CD4-positive, alpha-beta T cell (primary cell): ENCODE data around the gene ITPR3. TPM values are rescaled to one million over a fixed set of nuclear protein-coding genes. Genes with fewer than 3 reads are reported as not detected.

ENCODE experiments used
- ATAC-seq: fragments of 200-7000 bp; cut with Tn5 transposase; one replicate; pipeline ENCODE4 v1.10.0; 2022; ENCODE audit warnings: mild to moderate bottlenecking; ENCODE audit not compliant: poor library complexity
- CTCF ChIA-PET: fragments of 350-600 bp; sonication (Branson Sonifier 250); formaldehyde crosslinking; loops from one replicate; lab custom pipeline; 2021; ENCODE audit warnings: antibody characterized with exemption, inconsistent platforms; lab: Charles Lee
- POLR2A ChIA-PET: fragments of 350-600 bp; sonication (Branson Sonifier 250); formaldehyde crosslinking; loops from one replicate; lab custom pipeline; 2021; ENCODE audit warnings: antibody characterized with exemption, inconsistent platforms; lab: Charles Lee
- DNase-seq, 14 experiments: peaks; one replicate each; pipeline ENCODE4 v3.0.0-alpha.2; 2013 to 2020; ENCODE audit warnings: mixed read lengths in 2 of 14
- H3K27ac ChIP-seq, 2 donors: one replicate each; pipeline versions ENCODE4 v1.5.1 to v1.7.0; 2013; ENCODE audit warnings: low read length in 2 of 2, low read depth in 1 of 2, mild to moderate bottlenecking in 1 of 2
- H3K27me3 ChIP-seq, 2 experiments: 1 replicate in 1 of 2; 2 replicates in 1 of 2; pipeline versions ENCODE4 v1.6.1 to v1.7.0; 2013; ENCODE audit warnings: low read length in 2 of 2, control low read depth in 1 of 2, mild to moderate bottlenecking in 1 of 2, moderate library complexity in 1 of 2; ENCODE audit not compliant: insufficient read depth in 2 of 2, control insufficient read depth in 1 of 2
- H3K36me3 ChIP-seq: one replicate; pipeline ENCODE4 v1.6.1; 2013; ENCODE audit warnings: low read length, control low read depth; ENCODE audit not compliant: insufficient read depth
- H3K4me1 ChIP-seq: one replicate; pipeline ENCODE4 v1.6.1; 2013; ENCODE audit warnings: low read length, control low read depth; ENCODE audit not compliant: insufficient read depth
- H3K4me3 ChIP-seq: one replicate; pipeline ENCODE4 v1.5.1; 2013; ENCODE audit warnings: mild to moderate bottlenecking, low read length, moderate library complexity
- H3K9me3 ChIP-seq, 2 experiments: 1 replicate in 1 of 2; 2 replicates in 1 of 2; pipeline versions ENCODE4 v1.6.1 to v1.7.0; 2013; ENCODE audit warnings: low read length in 2 of 2, mild to moderate bottlenecking in 2 of 2, control low read depth in 1 of 2, moderate library complexity in 1 of 2; ENCODE audit not compliant: control insufficient read depth in 1 of 2, insufficient read depth in 1 of 2
- H3K27ac Mint-ChIP-seq: one replicate; pipeline ENCODE4 v1.8.0; 2020; ENCODE audit warnings: mixed read lengths
- H3K27me3 Mint-ChIP-seq: one replicate; pipeline ENCODE4 v1.8.0; 2021; ENCODE audit warnings: mixed read lengths
- H3K36me3 Mint-ChIP-seq: one replicate; pipeline ENCODE4 v1.8.0; 2021; ENCODE audit warnings: low read depth, mixed read lengths
- H3K4me1 Mint-ChIP-seq: one replicate; pipeline ENCODE4 v1.8.0; 2021; ENCODE audit warnings: low read depth, mixed read lengths
- H3K4me3 Mint-ChIP-seq: one replicate; pipeline ENCODE4 v1.8.0; 2020; ENCODE audit warnings: mild to moderate bottlenecking, mixed read lengths
- H3K9me3 Mint-ChIP-seq: one replicate; pipeline ENCODE4 v1.8.0; 2020; ENCODE audit warnings: mixed read lengths
- CTCF ChIP-seq: fragments of 200-600 bp; IDR thresholded peaks from one replicate; pipeline ENCODE4 v1.8.0; 2022; ENCODE audit warnings: antibody characterized with exemption, mild to moderate bottlenecking
- intact Hi-C, 2 experiments: fragments of 100-400 bp; cut with DNase I in 1 of 2; cut with micrococcal nuclease in 1 of 2; formaldehyde crosslinking; loops; one replicate each; pipeline versions ENCODE4 v1.15.1 to v1.9.0; 2023 to 2025; cut with DNase I, micrococcal nuclease
- total RNA-seq, 174 experiments: library from RNA in 2 of 174; stranded (reverse) in 2 of 174; gene quantifications; one replicate each; pipeline ENCODE4 v1.2.3 and lab custom pipeline; 2021 to 2026

ITPR3 gene
- total RNA-seq, 2 experiments from 2014 or later = 44.5 to 45.5 TPM

- Mint-ChIP-seq H3K9me3 (no peaks in the 10 kb centered on the region), H3K4me1 (peaks cover 6% of the 10 kb centered on the region), H3K4me3 (no peak overlapping the region), H3K27me3 (no peaks in the 10 kb centered on the region), H3K27ac (no peak overlapping the region), H3K36me3 (peaks cover 72% of the 10 kb centered on the region)
- Histone ChIP-seq H3K27ac (no peak overlapping the region), H3K27me3 (no peaks in the 10 kb centered on the region), H3K36me3 (peaks cover 61% of the 10 kb centered on the region), H3K4me3 (no peak overlapping the region), H3K9me3 (no peaks in the 10 kb centered on the region), H3K4me1 (peaks cover 10% of the 10 kb centered on the region)
- DNase-seq (no peak), ATAC-seq (no peak)
- ChIA-PET POLR2A (no interaction called here), CTCF (interaction anchor here (1.0 kb wide), 1 partner anchor 37 kb away, joined by 3 read pairs; no protein-coding TSS in a partner anchor)
- intact Hi-C loops = no loop called here
- TF ChIP-seq CTCF = no peak
These were observed 42.8 kb downstream of the ITPR3 start for GRCh38 chr6:33663727-33664449.

GRCh38 chr6:33664506-33665057 is 43.5 kb downstream of the ITPR3 start:
- ChIA-PET CTCF (interaction anchor here (1.0 kb wide), 1 partner anchor 36 kb away, joined by 3 read pairs; no protein-coding TSS in a partner anchor), POLR2A (no interaction called here)
- Mint-ChIP-seq H3K4me1 (peaks cover 12% of the 10 kb centered on the region), H3K27ac (no peak overlapping the region), H3K36me3 (peaks cover 79% of the 10 kb centered on the region), H3K27me3 (no peaks in the 10 kb centered on the region), H3K9me3 (no peaks in the 10 kb centered on the region), H3K4me3 (no peak overlapping the region)
- Histone ChIP-seq H3K4me3 (no peak overlapping the region), H3K4me1 (peaks cover 17% of the 10 kb centered on the region), H3K9me3 (no peaks in the 10 kb centered on the region), H3K36me3 (peaks cover 61% of the 10 kb centered on the region), H3K27ac (no peak overlapping the region), H3K27me3 (no peaks in the 10 kb centered on the region)
- DNase-seq = no peak
- TF ChIP-seq CTCF = no peak
- intact Hi-C loops = loop anchor here in 1 of 2 experiments (5.0 kb wide), 1 partner anchor 38 kb away; no protein-coding TSS in a partner anchor
- no peak for ATAC-seq

GRCh38 chr6:33665957-33666356 is 44.8 kb downstream of the ITPR3 start:
- H3K9me3 ChIP-seq = no peaks in the 10 kb centered on the region
- Mint-ChIP-seq H3K36me3 (peaks cover 79% of the 10 kb centered on the region), H3K27me3 (no peaks in the 10 kb centered on the region), H3K4me3 (no peak overlapping the region), H3K27ac (no peak overlapping the region), H3K4me1 (peaks cover 14% of the 10 kb centered on the region), H3K9me3 (no peaks in the 10 kb centered on the region)
- H3K36me3 ChIP-seq = peaks cover 68% of the 10 kb centered on the region
- no peak for TF ChIP-seq CTCF
- ChIA-PET POLR2A (no interaction called here), CTCF (no interaction called here)
- ATAC-seq = no peak
- peaks cover 19% of the 10 kb centered on the region for H3K4me1 ChIP-seq
- no peak for DNase-seq
- no peak overlapping the region for H3K4me3 ChIP-seq
- intact Hi-C loops = loop anchor here in 1 of 2 experiments (5.0 kb wide), 1 partner anchor 36 kb away; no protein-coding TSS in a partner anchor
- no peak overlapping the region for H3K27ac ChIP-seq
- H3K27me3 ChIP-seq = no peaks in the 10 kb centered on the region
